H9 (cell line): ENCODE results near the gene CNOT11. TPM values are rescaled to one million over a fixed set of nuclear protein-coding genes. Genes with fewer than 3 reads are reported as not detected.

Source experiments
- DNase-seq: peaks from one replicate; pipeline ENCODE4 v3.0.0-alpha.2; 2017
- H2AFZ ChIP-seq: one replicate; pipeline ENCODE4 v1.6.1; 2013; ENCODE audit warnings: mild to moderate bottlenecking, low read length, control low read depth, moderate library complexity
- H2AK5ac ChIP-seq: 2 replicates; pipeline ENCODE4 v1.6.1; 2013; ENCODE audit warnings: low read length, control low read depth, mixed read lengths; ENCODE audit not compliant: insufficient read length
- H2BK120ac ChIP-seq: one replicate; pipeline ENCODE4 v1.6.1; 2013; ENCODE audit warnings: low read depth, mild to moderate bottlenecking, low read length, control low read depth, inconsistent platforms; ENCODE audit not compliant: poor library complexity, severe bottlenecking
- H2BK12ac ChIP-seq: 2 replicates; pipeline ENCODE4 v1.6.1; 2013; ENCODE audit warnings: low read length, control low read depth, mixed read lengths, low read depth; ENCODE audit not compliant: insufficient read length
- H2BK15ac ChIP-seq: 2 replicates; pipeline ENCODE4 v1.6.1; 2013; ENCODE audit warnings: low read depth, low read length, control low read depth
- H2BK20ac ChIP-seq: one replicate; pipeline ENCODE4 v1.6.1; 2013; ENCODE audit warnings: low read depth, mild to moderate bottlenecking, low read length, control low read depth, inconsistent platforms; ENCODE audit not compliant: poor library complexity, severe bottlenecking
- H2BK5ac ChIP-seq: 2 replicates; pipeline ENCODE4 v1.6.1; 2013; ENCODE audit warnings: low read length, control low read depth, mixed read lengths; ENCODE audit not compliant: insufficient read length
- H3K14ac ChIP-seq: 2 replicates; pipeline ENCODE4 v1.6.1; 2013; ENCODE audit warnings: low read length, control low read depth; ENCODE audit not compliant: insufficient read depth
- H3K18ac ChIP-seq: 2 replicates; pipeline ENCODE4 v1.6.1; 2013; ENCODE audit warnings: low read depth, mild to moderate bottlenecking, mixed read lengths, low read length, control low read depth; ENCODE audit not compliant: insufficient read length
- H3K23ac ChIP-seq: 2 replicates; pipeline ENCODE4 v1.6.1; 2013; ENCODE audit warnings: low read length, control low read depth, mixed read lengths, low read depth; ENCODE audit not compliant: insufficient read length
- H3K23me2 ChIP-seq: 2 replicates; pipeline ENCODE4 v1.6.1; 2013; ENCODE audit warnings: low read depth, mild to moderate bottlenecking, mixed read lengths, low read length, control low read depth; ENCODE audit not compliant: insufficient read length, poor library complexity, severe bottlenecking
- H3K27ac ChIP-seq: 2 replicates; pipeline ENCODE4 v1.5.1; 2013; ENCODE audit warnings: low read length, control low read depth, mixed read lengths, low read depth; ENCODE audit not compliant: insufficient read length
- H3K27me3 ChIP-seq: 2 replicates; pipeline ENCODE4 v1.6.1; 2013; ENCODE audit warnings: low read length, control low read depth, inconsistent platforms; ENCODE audit not compliant: insufficient read depth
- H3K4ac ChIP-seq: 2 replicates; pipeline ENCODE4 v1.6.1; 2013; ENCODE audit warnings: low read depth, mild to moderate bottlenecking, control low read depth, inconsistent platforms, low read length, moderate library complexity
- H3K4me1 ChIP-seq: 2 replicates; pipeline ENCODE4 v1.6.1; 2013; ENCODE audit warnings: low read length, control low read depth, inconsistent platforms; ENCODE audit not compliant: insufficient read depth
- H3K4me2 ChIP-seq: 2 replicates; pipeline ENCODE4 v1.6.1; 2013; ENCODE audit warnings: low read length, control low read depth, mixed read lengths; ENCODE audit not compliant: insufficient read length, insufficient read depth
- H3K56ac ChIP-seq: 2 replicates; pipeline ENCODE4 v1.6.1; 2013; ENCODE audit warnings: low read depth, mild to moderate bottlenecking, mixed read lengths, low read length, control low read depth; ENCODE audit not compliant: insufficient read length
- H3K79me1 ChIP-seq: 2 replicates; pipeline ENCODE4 v1.6.1; 2013; ENCODE audit warnings: low read depth, mild to moderate bottlenecking, moderate library complexity, low read length, control low read depth, inconsistent platforms; ENCODE audit not compliant: insufficient read depth, poor library complexity, severe bottlenecking
- H3K79me2 ChIP-seq: 2 replicates; pipeline ENCODE4 v1.6.1; 2013; ENCODE audit warnings: low read length, control low read depth, inconsistent platforms; ENCODE audit not compliant: insufficient read depth
- H3K9ac ChIP-seq: 2 replicates; pipeline ENCODE4 v1.6.1; 2013; ENCODE audit warnings: low read length, control low read depth, mixed read lengths; ENCODE audit not compliant: insufficient read length; ENCODE audit errors: extremely low read depth
- H3K9me3 ChIP-seq: one replicate; pipeline ENCODE4 v1.6.1; 2013; ENCODE audit warnings: low read depth, low read length, inconsistent platforms; ENCODE audit not compliant: control insufficient read depth
- H3T11ph ChIP-seq: one replicate; pipeline ENCODE4 v1.6.1; 2013; ENCODE audit warnings: mild to moderate bottlenecking, low read length, control low read depth, inconsistent platforms
- H4K20me1 ChIP-seq: one replicate; pipeline ENCODE4 v1.6.1; 2013; ENCODE audit not compliant: control insufficient read depth, insufficient read length, insufficient read depth
- H4K5ac ChIP-seq: 2 replicates; pipeline ENCODE4 v1.6.1; 2013; ENCODE audit warnings: low read depth, mild to moderate bottlenecking, mixed read lengths, low read length, control low read depth; ENCODE audit not compliant: insufficient read length
- H4K8ac ChIP-seq: replicated peaks from 2 replicates; pipeline ENCODE4 v1.6.1; 2013; ENCODE audit warnings: low read length, control low read depth, mixed read lengths, low read depth; ENCODE audit not compliant: insufficient read length
- H4K91ac ChIP-seq: 2 replicates; pipeline ENCODE4 v1.6.1; 2013; ENCODE audit warnings: low read depth, mild to moderate bottlenecking, moderate library complexity, mixed read lengths, low read length, control low read depth; ENCODE audit not compliant: insufficient read length
- H3K27ac Mint-ChIP-seq, 3 experiments: 2 replicates in 2 of 3; 3 replicates in 1 of 3; pipeline ENCODE4 v1.8.0; 2020 to 2021; ENCODE audit warnings: mixed read lengths in 3 of 3, mild to moderate bottlenecking in 1 of 3, moderate library complexity in 1 of 3
- H3K27me3 Mint-ChIP-seq: 2 replicates; pipeline ENCODE4 v1.8.0; 2021; ENCODE audit warnings: low read depth, mild to moderate bottlenecking, moderate library complexity, mixed read lengths
- H3K36me3 Mint-ChIP-seq, 3 experiments: 2 replicates in 2 of 3; 3 replicates in 1 of 3; pipeline ENCODE4 v1.8.0; 2020 to 2021; ENCODE audit warnings: low read depth in 3 of 3, mixed read lengths in 3 of 3; ENCODE audit not compliant: insufficient read depth in 1 of 3
- H3K4me1 Mint-ChIP-seq, 2 experiments: 2 replicates each; pipeline ENCODE4 v1.8.0; 2020; ENCODE audit warnings: mixed read lengths in 2 of 2
- H3K4me3 Mint-ChIP-seq, 2 experiments: 2 replicates in 1 of 2; 3 replicates in 1 of 2; pipeline ENCODE4 v1.8.0; 2020 to 2021; ENCODE audit warnings: mild to moderate bottlenecking in 2 of 2, mixed read lengths in 2 of 2, moderate library complexity in 1 of 2
- H3K9me3 Mint-ChIP-seq, 2 experiments: 2 replicates in 1 of 2; 3 replicates in 1 of 2; pipeline ENCODE4 v1.8.0; 2020; ENCODE audit warnings: mild to moderate bottlenecking in 2 of 2, mixed read lengths in 2 of 2, moderate library complexity in 1 of 2
- WGBS: extraction: QIAGEN DNeasy Blood & Tissue Kit; methylation state at CpG from one replicate; pipeline ENCODE4 v1.1.7; 2013; ENCODE audit warnings: missing lambda C conversion rate, low lambda C conversion rate, mixed read lengths; ENCODE audit not compliant: insufficient read length; ENCODE audit errors: extremely low coverage; 5-methylcytosine and 5-hydroxymethylcytosine counted together
- total RNA-seq: library from RNA; stranded (reverse); gene quantifications from 2 replicates; pipeline ENCODE4 v1.2.1, GENCODE V29; 2021
- TF ChIP-seq, protein P1 (sequence below): fragments of 200-600 bp; sonication (generic); conservative IDR thresholded peaks from 3 replicates; pipeline ENCODE4 v1.8.0; 2021; ENCODE audit warnings: antibody characterized with exemption, mild to moderate bottlenecking

CNOT11 gene
- total RNA-seq, 1 experiment from 2014 or later = 46.8 TPM

DNA sequence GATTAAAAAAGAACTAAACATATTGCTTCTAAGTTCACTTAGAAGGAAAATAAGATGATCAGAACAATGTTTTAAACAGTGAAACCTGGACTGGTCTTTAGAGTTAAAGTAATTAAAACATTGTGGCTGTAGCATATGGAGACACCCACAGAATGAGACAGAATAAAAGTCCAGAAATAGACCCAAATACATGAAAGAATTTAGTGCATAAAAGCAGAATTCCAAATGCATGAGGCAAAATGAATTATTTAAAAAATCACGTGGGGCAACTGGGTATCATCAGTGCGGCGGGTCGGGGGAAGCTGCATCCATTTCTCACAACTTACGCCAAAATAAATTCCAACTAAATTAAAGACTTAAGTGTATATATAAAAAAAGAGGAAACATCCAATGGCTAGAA lies 43.7 kb downstream of the CNOT11 start:
- H3K36me3 Mint-ChIP-seq = peaks cover 2 to 21% (median 19%) of the 10 kb centered on the region in 3 experiments; a peak in 6 of 7 replicates
- Histone ChIP-seq H2BK12ac (no peak overlapping the region), H2AK5ac (no peak overlapping the region), H4K91ac (no peak overlapping the region), H2BK15ac (no peak overlapping the region), H4K5ac (no peak overlapping the region), H3K14ac (no peak overlapping the region), H4K20me1 (no peaks in the 10 kb centered on the region), H3K9me3 (no peaks in the 10 kb centered on the region), H3K79me1 (peaks cover 6% of the 10 kb centered on the region), H3K27ac (no peak overlapping the region), H3K18ac (no peak overlapping the region), H3K4ac (no peak overlapping the region), H3K23me2 (no peaks in the 10 kb centered on the region), H2BK5ac (no peak overlapping the region), H2AFZ (no peak overlapping the region), H4K8ac (no peak overlapping the region), H2BK120ac (no peak overlapping the region), H3T11ph (no peak overlapping the region), H3K9ac (no peak overlapping the region), H3K23ac (no peak overlapping the region), H3K4me2 (no peak overlapping the region), H3K27me3 (no peaks in the 10 kb centered on the region; the same call in 1 of the 2 replicates), H2BK20ac (no peak overlapping the region), H3K4me1 (no peaks in the 10 kb centered on the region), H3K79me2 (peaks cover 8% of the 10 kb centered on the region; the same call in 1 of the 2 replicates), H3K56ac (no peak overlapping the region)
- no peak for DNase-seq
- H3K4me1 Mint-ChIP-seq = peaks cover 4 to 9% of the 10 kb centered on the region in 2 experiments
- no peak overlapping the region for H3K27ac Mint-ChIP-seq
- WGBS = no CpG with 5 or more reads among the region's 5 CpGs
- H3K4me3 Mint-ChIP-seq = no peak overlapping the region
- no peaks in the 10 kb centered on the region for H3K27me3 Mint-ChIP-seq
- H3K9me3 Mint-ChIP-seq = no peaks in the 10 kb centered on the region
- TF ChIP-seq, protein P1, sequence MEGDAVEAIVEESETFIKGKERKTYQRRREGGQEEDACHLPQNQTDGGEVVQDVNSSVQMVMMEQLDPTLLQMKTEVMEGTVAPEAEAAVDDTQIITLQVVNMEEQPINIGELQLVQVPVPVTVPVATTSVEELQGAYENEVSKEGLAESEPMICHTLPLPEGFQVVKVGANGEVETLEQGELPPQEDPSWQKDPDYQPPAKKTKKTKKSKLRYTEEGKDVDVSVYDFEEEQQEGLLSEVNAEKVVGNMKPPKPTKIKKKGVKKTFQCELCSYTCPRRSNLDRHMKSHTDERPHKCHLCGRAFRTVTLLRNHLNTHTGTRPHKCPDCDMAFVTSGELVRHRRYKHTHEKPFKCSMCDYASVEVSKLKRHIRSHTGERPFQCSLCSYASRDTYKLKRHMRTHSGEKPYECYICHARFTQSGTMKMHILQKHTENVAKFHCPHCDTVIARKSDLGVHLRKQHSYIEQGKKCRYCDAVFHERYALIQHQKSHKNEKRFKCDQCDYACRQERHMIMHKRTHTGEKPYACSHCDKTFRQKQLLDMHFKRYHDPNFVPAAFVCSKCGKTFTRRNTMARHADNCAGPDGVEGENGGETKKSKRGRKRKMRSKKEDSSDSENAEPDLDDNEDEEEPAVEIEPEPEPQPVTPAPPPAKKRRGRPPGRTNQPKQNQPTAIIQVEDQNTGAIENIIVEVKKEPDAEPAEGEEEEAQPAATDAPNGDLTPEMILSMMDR = no peak
